A549 (cell line): ENCODE data around the gene AMIGO2. TPM values are rescaled to one million over a fixed set of nuclear protein-coding genes. Genes with fewer than 3 reads are reported as not detected.

Experiments used
- ATAC-seq, 2 experiments: fragments of 200-7000 bp in 1 of 2; fragments of >200 bp in 1 of 2; cut with Nextera tagmentation in 1 of 2; cut with Tn5 transposase in 1 of 2; 3 replicates each; pipeline versions ENCODE4 v1.8.0 to v1.9.1; 2018 to 2020; ENCODE audit warnings: mild to moderate bottlenecking in 1 of 2, moderate library complexity in 1 of 2
- CTCF ChIA-PET: fragments of 300-600 bp; sonication (Branson Sonifier 250); formaldehyde crosslinking; extraction: SDS; loops from one replicate; lab custom pipeline; 2021; ENCODE audit warnings: antibody characterized with exemption, inconsistent platforms; lab: Yijun Ruan, JAX
- POLR2A ChIA-PET: fragments of 350-600 bp; formaldehyde crosslinking; extraction: SDS; loops from one replicate; lab custom pipeline; 2021; ENCODE audit warnings: antibody characterized with exemption, inconsistent platforms; lab: Yijun Ruan, JAX
- DNase-seq, 2 experiments: peaks; one replicate each; pipeline versions ENCODE4 v3.0.0 to v3.0.0-alpha.2; 2011 to 2016; ENCODE audit warnings: low read depth in 1 of 2, low spot score in 1 of 2
- FAIRE-seq: peaks from 2 replicates; lab custom pipeline; 2011; peaks lifted over from hg19 to GRCh38; lab: Jason Lieb, UNC
- H3K27ac ChIP-seq, 2 experiments: fragments of >200 bp; sonication (Bioruptor Twin); formaldehyde crosslinking; 3 replicates each; pipeline ENCODE4 v1.5.1; 2016 to 2017
- H3K4me1 ChIP-seq: fragments of >200 bp; sonication (Bioruptor Twin); formaldehyde crosslinking; 3 replicates; pipeline ENCODE4 v1.6.1; 2016
- H3K4me2 ChIP-seq: fragments of >200 bp; sonication (Bioruptor Twin); formaldehyde crosslinking; 3 replicates; pipeline ENCODE4 v1.6.1; 2016
- H3K4me3 ChIP-seq: fragments of >200 bp; sonication (Bioruptor Twin); formaldehyde crosslinking; 3 replicates; pipeline ENCODE4 v1.5.1; 2016
- H3K9me3 ChIP-seq: fragments of >200 bp; sonication (Bioruptor Twin); formaldehyde crosslinking; 3 replicates; pipeline ENCODE4 v1.6.1; 2016
- BCL3 ChIP-seq: fragments of >200 bp; sonication (Bioruptor Twin); formaldehyde crosslinking; IDR thresholded peaks from 3 replicates; pipeline ENCODE4 v1.6.1; 2016
- BHLHE40 ChIP-seq: IDR thresholded peaks from 2 replicates; pipeline ENCODE4 v1.6.1; 2012; ENCODE audit warnings: low read depth, low read length, inconsistent platforms
- CBX2 ChIP-seq: fragments of 200-600 bp; sonication (generic); IDR thresholded peaks from 2 replicates; pipeline ENCODE4 v1.6.1; 2016; ENCODE audit warnings: low read depth, mild to moderate bottlenecking, borderline replicate concordance
- CBX8 ChIP-seq: fragments of 200-600 bp; sonication (generic); IDR thresholded peaks from 2 replicates; pipeline ENCODE4 v1.6.1; 2016
- EHF ChIP-seq: fragments of 250-450 bp; sonication (Bioruptor Pico); IDR thresholded peaks from 2 replicates; pipeline ENCODE4 v1.5.0; 2020; ENCODE audit warnings: mild to moderate bottlenecking
- FOSB ChIP-seq: fragments of 250-450 bp; sonication (Bioruptor Pico); IDR thresholded peaks from 2 replicates; pipeline ENCODE4 v1.5.0; 2020; ENCODE audit warnings: mild to moderate bottlenecking, moderate library complexity
- FOSL2 ChIP-seq, 2 experiments: fragments of 450-650 bp in 1 of 2; fragments of >200 bp in 1 of 2; sonication (Bioruptor Twin) in 1 of 2; formaldehyde crosslinking; IDR thresholded peaks; 2 replicates each; pipeline versions ENCODE4 v1.5.0 to v1.6.1; 2016 to 2020; ENCODE audit warnings: mild to moderate bottlenecking in 1 of 2, moderate library complexity in 1 of 2
- GATA3 ChIP-seq: IDR thresholded peaks from 2 replicates; pipeline ENCODE4 v1.6.1; 2012; ENCODE audit warnings: borderline replicate concordance
- HES2 ChIP-seq: fragments of >200 bp; sonication (Bioruptor Twin); formaldehyde crosslinking; IDR thresholded peaks from 2 replicates; pipeline ENCODE4 v1.6.1; 2016
- HOXA7 ChIP-seq: fragments of 250-450 bp; sonication (Bioruptor Pico); IDR thresholded peaks from 2 replicates; pipeline ENCODE4 v1.5.0; 2020; ENCODE audit warnings: mild to moderate bottlenecking, moderate library complexity
- JUN ChIP-seq, 2 experiments: fragments of >200 bp; sonication (Bioruptor Twin); formaldehyde crosslinking; IDR thresholded peaks; 2 replicates in 1 of 2; 3 replicates in 1 of 2; pipeline ENCODE4 v1.6.1; 2016 to 2017
- MAFK ChIP-seq: fragments of 450-650 bp; IDR thresholded peaks from 2 replicates; pipeline ENCODE4 v1.6.1; 2014; ENCODE audit not compliant: partially characterized antibody
- MAX ChIP-seq: IDR thresholded peaks from 2 replicates; pipeline ENCODE4 v1.6.1; 2012
- MYC ChIP-seq: IDR thresholded peaks from 2 replicates; pipeline ENCODE4 v1.6.1; 2012; ENCODE audit warnings: mild to moderate bottlenecking, inconsistent platforms, low read length, improper control_type of control experiment, borderline replicate concordance
- NR3C1 ChIP-seq: fragments of >200 bp; sonication (Bioruptor Twin); formaldehyde crosslinking; IDR thresholded peaks from 3 replicates; pipeline ENCODE4 v1.6.1; 2017
- PHF8 ChIP-seq: fragments of 200-600 bp; sonication (generic); IDR thresholded peaks from 2 replicates; pipeline ENCODE4 v1.6.1; 2016; ENCODE audit warnings: low read depth, mild to moderate bottlenecking, antibody characterized with exemption, moderate library complexity, borderline replicate concordance
- POLR2A ChIP-seq: IDR thresholded peaks from 2 replicates; pipeline ENCODE4 v1.6.1; 2012; ENCODE audit warnings: mild to moderate bottlenecking, low read length
- POLR2AphosphoS2 ChIP-seq: conservative IDR thresholded peaks from 2 replicates; pipeline ENCODE4 v1.6.1; 2012; ENCODE audit warnings: low read length, improper control_type of control experiment, inconsistent platforms
- RFX5 ChIP-seq: fragments of 450-650 bp; IDR thresholded peaks from 2 replicates; pipeline ENCODE4 v1.7.1; 2014; ENCODE audit warnings: antibody characterized with exemption, mild to moderate bottlenecking, moderate library complexity
- RNF2 ChIP-seq: fragments of 200-600 bp; sonication (generic); IDR thresholded peaks from 2 replicates; pipeline ENCODE4 v1.6.1; 2016; ENCODE audit warnings: low read depth, mild to moderate bottlenecking, antibody characterized with exemption, moderate library complexity, borderline replicate concordance
- SMC3 ChIP-seq: fragments of >200 bp; sonication (Bioruptor Twin); formaldehyde crosslinking; IDR thresholded peaks from 3 replicates; pipeline ENCODE4 v1.6.1; 2018; ENCODE audit warnings: inconsistent platforms
- SREBF2 ChIP-seq: fragments of 450-650 bp; IDR thresholded peaks from 2 replicates; pipeline ENCODE4 v1.6.1; 2014; ENCODE audit warnings: mild to moderate bottlenecking, moderate library complexity
- TFCP2L1 ChIP-seq: fragments of 250-450 bp; sonication (Bioruptor Pico); IDR thresholded peaks from 2 replicates; pipeline ENCODE4 v1.5.0; 2021; ENCODE audit warnings: mild to moderate bottlenecking
- TP53 ChIP-seq: fragments of 250-450 bp; sonication (Bioruptor Pico); IDR thresholded peaks from 2 replicates; pipeline ENCODE4 v1.5.0; 2021; ENCODE audit warnings: mild to moderate bottlenecking, moderate library complexity
- ZC3H11A ChIP-seq: fragments of 450-650 bp; IDR thresholded peaks from 2 replicates; pipeline ENCODE4 v1.6.1; 2014; ENCODE audit warnings: antibody characterized with exemption, mild to moderate bottlenecking
- ZFP36 ChIP-seq: fragments of 450-650 bp; IDR thresholded peaks from 2 replicates; pipeline ENCODE4 v1.6.1; 2014; ENCODE audit warnings: borderline replicate concordance; ENCODE audit not compliant: partially characterized antibody
- WGBS: methylation state at CpG from one replicate; pipeline ENCODE4 v1.1.6; 2017; ENCODE audit errors: missing lambda C conversion rate; 5-methylcytosine and 5-hydroxymethylcytosine counted together
- polyA plus RNA-seq, 4 experiments: library from polyadenylated mRNA; depleted of rRNA in 3 of 4; stranded (reverse); fragments of >200 nt; fragmentation: RNase III in 1 of 4; extraction: RNeasy Plus Mini Kit Qiagen cat#74134 plus additional on column Dnase treatment in 1 of 4; gene quantifications; 2 replicates in 3 of 4; 3 replicates in 1 of 4; pipeline ENCODE4 v1.2.3, GENCODE V29; 2011 to 2017
- TF ChIP-seq, protein P1 (sequence below): IDR thresholded peaks from 2 replicates; pipeline ENCODE4 v1.6.1; 2012; ENCODE audit warnings: low read depth, borderline replicate concordance
- TF ChIP-seq, protein P2 (sequence below): fragments of 150-350 bp; IDR thresholded peaks from 2 replicates; pipeline ENCODE4 v1.6.1; 2014; ENCODE audit warnings: low read depth, mild to moderate bottlenecking, low read length

The AMIGO2 gene
- polyA plus RNA-seq, 2 of the 4 experiments (the other 2 are of a cell fraction), result 288 to 636 TPM

- H3K4me3 ChIP-seq, result peak overlapping the region; percentile 74
- peak in 1 of 2 experiments; percentile 55 for DNase-seq
- H3K27ac ChIP-seq, result peak overlapping the region; percentile 97 to 100
- CTCF ChIA-PET, result interaction anchor here (0.9 to 3.9 kb wide), 7 partner anchors 11 to 320 kb away, joined by 3 to 25 read pairs (median 5); no protein-coding TSS in a partner anchor
- TF ChIP-seq FOSL2 (IDR thresholded peaks at IDR 0.05) (no peak), FOSL2 (CRISPR knock-in tag; IDR thresholded peaks at IDR 0.05) (peak; percentile 3; the same call in 1 of the 2 replicates), FOSB (CRISPR knock-in tag) (peak; percentile 32), TFCP2L1 (CRISPR knock-in tag) (no peak), RFX5 (no peak), BHLHE40 (no peak), GATA3 (peak; percentile 23; the same call in 1 of the 2 replicates), JUN (IDR thresholded peaks at IDR 0.05) (peak; percentile 64 to 78), SMC3 (no peak), POLR2AphosphoS2 (peak; percentile 68; the same call in 1 of the 2 replicates), HES2 (no peak), BCL3 (no peak), MAX (peak; percentile 34)
- POLR2A ChIA-PET, result interaction anchor here (2.8 to 11.0 kb wide), 5 partner anchors 18 to 300 kb away, joined by 12 to 156 read pairs (median 59); no protein-coding TSS in a partner anchor
- H3K9me3 ChIP-seq, result no peaks in the 10 kb centered on the region
- FAIRE-seq, result peak; percentile 82
- peaks cover 45% of the 10 kb centered on the region for H3K4me1 ChIP-seq
- H3K4me2 ChIP-seq, result peak overlapping the region; percentile 89
- WGBS, result 2% methylated on average over 17 of the region's 17 CpGs
- ATAC-seq, result no peak
Measured at GRCh38 chr12:47077206-47078085, 2.3 kb downstream of the AMIGO2 start.

DNA sequence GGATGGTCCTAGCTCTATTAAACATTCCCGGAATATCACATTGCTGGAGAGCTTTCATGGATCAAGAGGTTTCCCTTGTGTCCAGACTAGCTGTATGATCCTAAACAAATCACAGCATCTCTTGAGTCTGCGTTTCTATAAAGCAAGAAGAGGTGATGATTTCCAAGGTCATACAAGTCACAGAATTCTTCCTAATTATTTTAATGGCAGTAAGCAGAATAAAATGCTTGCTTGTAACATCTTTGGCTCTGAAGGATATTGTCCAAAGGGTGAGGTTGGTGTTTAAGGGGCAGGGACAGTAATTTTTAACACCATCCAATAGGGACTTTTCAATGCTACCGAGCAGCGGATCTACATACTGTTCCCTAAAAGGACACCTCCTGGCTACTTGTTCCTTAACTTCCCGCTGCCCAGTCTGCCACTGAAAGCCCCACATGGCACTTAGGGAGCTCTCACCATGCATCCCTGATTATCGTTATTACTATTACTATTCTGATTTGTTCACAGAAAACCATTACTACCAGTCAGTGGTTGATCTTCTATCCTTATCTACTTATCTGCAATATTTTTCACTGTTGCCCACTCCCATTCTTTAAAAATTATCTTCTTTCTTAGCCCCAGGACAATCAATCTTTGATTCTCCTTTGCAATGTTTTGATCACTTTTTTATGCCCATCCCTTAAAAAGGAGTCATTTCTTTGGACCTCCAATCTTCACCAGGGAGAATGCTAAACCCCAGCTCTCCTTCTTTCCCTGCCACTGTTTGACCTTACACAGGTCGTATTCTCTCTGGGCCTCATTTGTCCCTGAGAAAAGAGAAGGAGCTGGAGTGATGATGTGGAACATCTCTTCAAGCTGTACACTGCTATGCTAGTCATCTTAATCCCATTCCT, 4.3 kb downstream of the AMIGO2 start:
- POLR2A ChIA-PET, result interaction anchor here (0.7 to 11.0 kb wide), 16 partner anchors 9 to 1084 kb away, joined by 3 to 156 read pairs (median 4); no protein-coding TSS in a partner anchor
- TF ChIP-seq NR3C1, result no peak
- peak; percentile 55; the same call in 2 of the 3 replicates for TF ChIP-seq BCL3
- TF ChIP-seq SREBF2, result no peak
- no peak for TF ChIP-seq CBX2
- TF ChIP-seq, protein P1, sequence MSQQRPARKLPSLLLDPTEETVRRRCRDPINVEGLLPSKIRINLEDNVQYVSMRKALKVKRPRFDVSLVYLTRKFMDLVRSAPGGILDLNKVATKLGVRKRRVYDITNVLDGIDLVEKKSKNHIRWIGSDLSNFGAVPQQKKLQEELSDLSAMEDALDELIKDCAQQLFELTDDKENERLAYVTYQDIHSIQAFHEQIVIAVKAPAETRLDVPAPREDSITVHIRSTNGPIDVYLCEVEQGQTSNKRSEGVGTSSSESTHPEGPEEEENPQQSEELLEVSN, result no peak
- TF ChIP-seq RNF2, result no peak
- TF ChIP-seq ZC3H11A, result no peak
- TF ChIP-seq, protein P2, sequence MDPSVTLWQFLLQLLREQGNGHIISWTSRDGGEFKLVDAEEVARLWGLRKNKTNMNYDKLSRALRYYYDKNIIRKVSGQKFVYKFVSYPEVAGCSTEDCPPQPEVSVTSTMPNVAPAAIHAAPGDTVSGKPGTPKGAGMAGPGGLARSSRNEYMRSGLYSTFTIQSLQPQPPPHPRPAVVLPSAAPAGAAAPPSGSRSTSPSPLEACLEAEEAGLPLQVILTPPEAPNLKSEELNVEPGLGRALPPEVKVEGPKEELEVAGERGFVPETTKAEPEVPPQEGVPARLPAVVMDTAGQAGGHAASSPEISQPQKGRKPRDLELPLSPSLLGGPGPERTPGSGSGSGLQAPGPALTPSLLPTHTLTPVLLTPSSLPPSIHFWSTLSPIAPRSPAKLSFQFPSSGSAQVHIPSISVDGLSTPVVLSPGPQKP, result no peak
- TF ChIP-seq ZFP36, result no peak
- no peak; the same call in 1 of the 2 replicates for TF ChIP-seq MAX
- no peak for TF ChIP-seq CBX8
- TF ChIP-seq PHF8, result no peak
- TF ChIP-seq TP53, result peak; percentile 90
- TF ChIP-seq FOSL2 (IDR thresholded peaks at IDR 0.05), result no peak
- 0 out of 2 replicates have a peak, but pooled peaks have one; percentile 3 for TF ChIP-seq FOSL2 (CRISPR knock-in tag; IDR thresholded peaks at IDR 0.05)
- no peak; the same call in 1 of the 2 replicates for TF ChIP-seq MYC
- TF ChIP-seq MAFK, result no peak
- peak; percentile 79; a peak in 4 of 5 replicates for TF ChIP-seq JUN (IDR thresholded peaks at IDR 0.05)
- TF ChIP-seq EHF (CRISPR knock-in tag), result 0 out of 2 replicates have a peak, but pooled peaks have one; percentile 66
- TF ChIP-seq POLR2A, result peak; percentile 34; the same call in 1 of the 2 replicates
- peak; percentile 89 for TF ChIP-seq HOXA7

More for the DNA sequence above, 4.3 kb downstream of the AMIGO2 start:
- FAIRE-seq (peak; percentile 87), DNase-seq (peak in 1 of 2 experiments; percentile 75), ATAC-seq (peak in 1 of 2 experiments; percentile 2; a peak in 2 of 6 replicates)
- WGBS, result 7% methylated on average over 7 of the region's 7 CpGs
- CTCF ChIA-PET, result interaction anchor here (0.9 to 2.7 kb wide), 3 partner anchors 43 to 232 kb away, joined by 3 to 11 read pairs (median 4); no protein-coding TSS in a partner anchor
- Histone ChIP-seq H3K4me1 (peaks cover 52% of the 10 kb centered on the region), H3K9me3 (no peaks in the 10 kb centered on the region), H3K4me3 (peak overlapping the region; percentile 74), H3K27ac (peak overlapping the region; percentile 88 to 97), H3K4me2 (peak overlapping the region; percentile 89)
